Central memory CD4-positive, alpha-beta T cell (primary cell): ENCODE data around the gene LRRC7.

Experiments
- DNase-seq: peaks from one replicate; pipeline ENCODE4 v3.0.0; 2022

Gene LRRC7

DNA sequence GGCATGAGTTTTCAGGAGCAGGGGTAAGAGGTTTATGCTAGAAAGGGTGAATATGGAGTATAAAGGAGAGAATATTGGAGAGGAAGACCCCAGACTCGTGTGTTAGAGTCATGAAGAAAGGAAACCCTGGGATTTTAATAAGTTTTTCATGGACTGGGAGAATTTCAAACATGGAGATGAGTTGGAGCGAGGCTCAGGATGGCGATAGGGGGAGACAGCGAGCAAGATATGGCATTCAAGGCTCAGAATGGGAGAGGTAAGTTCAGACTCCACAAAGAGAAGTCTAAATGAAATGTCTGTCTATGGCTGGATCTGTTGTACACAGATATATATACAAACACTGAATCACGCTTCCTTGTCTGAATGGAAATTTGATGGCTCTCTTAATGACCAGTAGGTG, 545.1 kb downstream of the LRRC7 start:
- DNase-seq = no peak

- DNase-seq = no peak
Measured at GRCh38 chr1:70115315-70115714, 547.6 kb downstream of the LRRC7 start.

- no peak for DNase-seq
Measured at GRCh38 chr1:70117046-70117445, 549.3 kb downstream of the LRRC7 start.

GRCh38 chr1:70134148-70134547, 566.4 kb downstream of the LRRC7 start:
- DNase-seq = no peak

DNA sequence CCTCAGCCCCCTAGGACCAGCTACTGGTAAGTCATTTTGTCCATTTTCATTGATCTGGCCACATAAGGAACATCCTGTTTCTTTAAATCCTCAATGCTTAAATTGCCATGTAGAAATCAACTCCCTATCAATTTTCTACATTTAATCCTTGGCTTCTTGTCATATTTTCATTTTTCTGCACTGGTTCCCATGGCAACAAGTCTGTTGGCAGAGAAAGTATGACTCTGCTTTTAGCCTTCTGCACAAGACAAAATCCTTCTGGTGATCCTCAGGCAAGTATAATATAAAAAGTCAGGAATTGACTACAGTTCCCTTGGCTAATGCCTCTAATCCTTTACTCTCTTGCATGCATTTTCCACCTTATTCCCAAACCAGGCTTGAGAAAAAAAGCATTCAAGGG, 572.6 kb downstream of the LRRC7 start:
- DNase-seq = no peak

DNA sequence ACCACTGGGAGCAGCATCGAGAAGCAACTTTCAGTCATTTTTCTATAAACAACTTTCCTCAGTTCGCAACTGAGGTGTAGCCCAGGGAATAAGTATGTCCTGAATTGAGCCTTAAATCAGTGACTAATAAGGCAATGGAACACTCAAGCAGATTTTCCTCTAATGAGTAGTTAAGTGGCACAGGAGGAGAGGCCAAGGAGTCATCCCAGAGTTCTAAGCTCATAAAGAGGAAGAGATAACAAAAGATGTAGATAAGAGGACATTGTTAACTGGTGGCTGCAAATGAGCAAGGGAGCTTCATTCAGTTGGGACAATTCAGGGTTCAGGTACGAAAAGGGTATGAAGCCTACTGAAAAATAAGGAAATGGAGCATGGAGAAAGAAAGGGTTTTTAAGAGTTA, 573.2 kb downstream of the LRRC7 start:
- DNase-seq = no peak

- no peak for DNase-seq
Measured at GRCh38 chr1:70142075-70142474, 574.4 kb downstream of the LRRC7 start.

- no peak for DNase-seq
Measured at GRCh38 chr1:70143048-70143659, 575.4 kb downstream of the LRRC7 start.

DNA sequence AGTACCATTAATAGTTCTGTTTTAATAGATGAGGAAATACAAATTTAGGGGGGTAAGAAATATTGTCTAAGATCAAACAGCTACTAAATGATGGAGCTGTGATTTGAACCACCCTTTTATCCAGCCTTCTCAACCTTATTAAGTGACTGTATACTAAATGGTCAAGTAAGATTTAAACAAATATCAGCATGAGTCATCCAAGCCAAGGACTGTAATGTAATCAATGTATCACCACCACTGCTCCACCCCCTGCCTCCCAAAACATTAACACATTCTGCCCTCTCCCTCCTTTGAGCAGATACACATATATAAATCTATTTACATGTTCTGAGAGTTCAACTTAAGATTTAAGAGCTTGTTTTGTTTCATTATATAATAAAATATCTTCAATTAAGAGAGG, 578.8 kb downstream of the LRRC7 start:
- DNase-seq = no peak

DNA sequence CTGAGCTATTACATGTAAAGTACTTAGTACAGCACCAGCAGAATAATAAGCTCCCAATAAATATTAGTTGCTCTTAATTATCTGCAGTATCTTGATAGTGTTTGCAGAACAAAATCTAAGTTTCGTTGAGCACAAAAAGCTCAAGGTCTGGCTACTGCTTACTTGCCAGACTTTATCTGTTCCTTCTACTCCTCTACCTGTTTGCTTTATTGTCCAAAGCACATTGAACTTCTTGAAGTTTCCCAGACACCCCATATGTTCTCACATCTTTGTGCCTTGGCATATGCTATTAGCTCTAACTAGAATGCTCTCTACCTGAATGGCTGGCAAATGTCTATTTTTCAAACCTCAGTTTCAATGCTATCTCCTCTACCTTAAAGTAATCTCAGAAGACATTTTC, 582.7 kb downstream of the LRRC7 start:
- no peak for DNase-seq

GRCh38 chr1:70153739-70154138, 586.0 kb downstream of the LRRC7 start:
- no peak for DNase-seq

- no peak for DNase-seq
Measured at GRCh38 chr1:70156529-70157120, 588.9 kb downstream of the LRRC7 start.

GRCh38 chr1:70164350-70164749, 596.6 kb downstream of the LRRC7 start:
- DNase-seq = no peak

- no peak for DNase-seq
Measured at GRCh38 chr1:70168283-70168682, 600.6 kb downstream of the LRRC7 start.

DNA sequence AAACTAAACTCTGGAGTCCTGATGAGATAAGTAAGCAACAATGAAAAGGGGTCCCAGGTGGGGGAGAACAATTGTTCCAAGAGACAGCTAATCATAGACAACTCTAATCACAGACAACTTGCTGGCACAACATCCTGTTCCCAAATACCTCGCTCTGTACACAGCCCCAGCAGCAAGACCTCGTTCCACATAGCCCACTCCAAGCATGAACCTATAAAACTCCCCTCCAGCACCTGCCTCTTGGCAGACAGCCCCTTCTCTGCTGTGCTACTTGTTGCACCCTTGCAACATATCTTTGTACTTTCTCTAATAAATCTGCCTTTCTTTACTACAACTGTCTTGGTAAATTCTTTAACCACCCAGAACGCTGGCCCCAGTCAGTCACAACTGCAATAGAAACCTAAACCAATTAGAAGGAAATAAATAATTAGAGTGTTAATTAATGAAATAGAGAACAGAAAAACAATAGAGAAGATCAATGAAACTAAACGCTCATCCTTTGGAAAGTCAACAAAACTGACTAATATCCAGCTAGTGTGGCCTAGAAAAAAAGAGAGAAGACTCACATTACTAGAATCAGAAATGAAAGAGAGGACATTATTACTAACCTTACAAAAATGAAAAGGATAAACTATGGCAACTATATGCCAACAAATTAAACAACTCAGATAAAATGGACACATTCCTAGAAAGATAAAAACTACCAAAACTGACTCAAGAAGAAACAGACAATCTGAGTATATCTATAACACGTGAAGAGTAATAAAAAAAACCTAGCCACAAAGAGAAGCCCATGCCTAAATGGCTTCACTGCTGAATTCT, 601.5 kb downstream of the LRRC7 start:
- DNase-seq = no peak

- DNase-seq = no peak
Measured at GRCh38 chr1:70171512-70171911, 603.8 kb downstream of the LRRC7 start.
